H1 (cell line): ENCODE measurements around the gene IRGC. TPM values are rescaled to one million over a fixed set of nuclear protein-coding genes. Genes with fewer than 3 reads are reported as not detected.

ENCODE experiments used
- CTCF ChIA-PET: fragments of 300-600 bp; sonication (Branson Sonifier 250); formaldehyde crosslinking; loops from one replicate; lab custom pipeline; 2021; ENCODE audit not compliant: partially characterized antibody; lab: Charles Lee
- POLR2A ChIA-PET: fragments of 300-600 bp; sonication (Branson Sonifier 250); formaldehyde crosslinking; loops from one replicate; lab custom pipeline; 2021; ENCODE audit warnings: inconsistent platforms; ENCODE audit not compliant: partially characterized antibody; lab: Charles Lee
- DNase-seq, 2 experiments: peaks; one replicate each; pipeline versions ENCODE4 v3.0.0 to v3.0.0-alpha.2; 2010 to 2022; ENCODE audit warnings: low spot score in 2 of 2, low read depth in 1 of 2, mixed read lengths in 1 of 2
- FAIRE-seq: peaks from 2 replicates; lab custom pipeline; 2011; peaks lifted over from hg19 to GRCh38; lab: Jason Lieb, UNC
- H2AFZ ChIP-seq: 2 replicates; pipeline ENCODE4 v1.8.1; 2012; ENCODE audit warnings: low read length, inconsistent platforms
- H2AK5ac ChIP-seq: 2 replicates; pipeline ENCODE4 v1.6.1; 2013; ENCODE audit warnings: low read depth, low read length
- H2BK120ac ChIP-seq: replicated peaks from 2 replicates; pipeline ENCODE3; 2013; ENCODE audit warnings: low read depth, low read length, inconsistent platforms
- H2BK12ac ChIP-seq: 2 replicates; pipeline ENCODE4 v1.6.1; 2013; ENCODE audit warnings: low read depth, low read length
- H2BK15ac ChIP-seq: 2 replicates; pipeline ENCODE4 v1.6.1; 2013; ENCODE audit warnings: low read length
- H2BK20ac ChIP-seq: 2 replicates; pipeline ENCODE4 v1.6.1; 2013; ENCODE audit warnings: low read length
- H2BK5ac ChIP-seq: 2 replicates; pipeline ENCODE4 v1.6.1; 2013; ENCODE audit warnings: low read depth, low read length
- H3K14ac ChIP-seq: 2 replicates; pipeline ENCODE4 v1.6.1; 2013; ENCODE audit warnings: inconsistent platforms; ENCODE audit not compliant: insufficient read length
- H3K18ac ChIP-seq: 2 replicates; pipeline ENCODE4 v1.6.1; 2013; ENCODE audit warnings: low read length; ENCODE audit errors: extremely low read depth
- H3K23ac ChIP-seq: 2 replicates; pipeline ENCODE4 v1.6.1; 2013; ENCODE audit warnings: inconsistent platforms; ENCODE audit not compliant: insufficient read length
- H3K23me2 ChIP-seq: 2 replicates; pipeline ENCODE4 v1.6.1; 2013; ENCODE audit warnings: low read depth, low read length
- H3K27ac ChIP-seq: 2 replicates; pipeline ENCODE4 v1.6.1; 2011; ENCODE audit warnings: low read depth, low read length, inconsistent platforms
- H3K27me3 ChIP-seq, 4 experiments: replicated peaks in 1 of 4; 1 replicate in 1 of 4; 2 replicates in 3 of 4; pipeline versions ENCODE4 v1.6.1 to v1.8.1; 2011 to 2013; ENCODE audit warnings: low read length in 3 of 4, mild to moderate bottlenecking in 3 of 4, inconsistent platforms in 2 of 4, mixed read lengths in 2 of 4, moderate library complexity in 1 of 4; ENCODE audit not compliant: control insufficient read depth in 3 of 4, insufficient read depth in 3 of 4; ENCODE audit errors: extremely low read depth in 1 of 4
- H3K36me3 ChIP-seq, 4 experiments: 2 replicates each; pipeline versions ENCODE4 v1.6.1 to v1.8.1; 2011 to 2013; ENCODE audit warnings: mild to moderate bottlenecking in 4 of 4, low read length in 3 of 4, moderate library complexity in 2 of 4, control low read depth in 1 of 4, inconsistent platforms in 1 of 4; ENCODE audit not compliant: insufficient read depth in 4 of 4, control insufficient read depth in 2 of 4
- H3K4ac ChIP-seq: replicated peaks from 2 replicates; pipeline ENCODE3; 2013; ENCODE audit warnings: low read length, low read depth, mixed read lengths, inconsistent platforms; ENCODE audit not compliant: insufficient read length
- H3K4me1 ChIP-seq, 4 experiments: replicated peaks in 1 of 4; 1 replicate in 1 of 4; 2 replicates in 3 of 4; pipeline versions ENCODE4 v1.6.1 to v1.8.1; 2011 to 2013; ENCODE audit warnings: low read length in 3 of 4, inconsistent platforms in 2 of 4, mixed read lengths in 1 of 4; ENCODE audit not compliant: insufficient read depth in 4 of 4, control insufficient read depth in 3 of 4
- H3K4me2 ChIP-seq, 2 experiments: 2 replicates each; pipeline versions ENCODE4 v1.6.1 to v1.8.1; 2011 to 2013; ENCODE audit warnings: low read depth in 2 of 2, low read length in 2 of 2, control low read depth in 1 of 2, inconsistent platforms in 1 of 2, mild to moderate bottlenecking in 1 of 2; ENCODE audit not compliant: insufficient read depth in 1 of 2
- H3K4me3 ChIP-seq, 4 experiments: fragments of 200-600, 300-600 bp in 1 of 4; sonication (generic), shearing (Covaris generic), sonication (Bioruptor Twin) in 1 of 4; 2 replicates each; pipeline versions ENCODE4 v1.5.1 to v1.8.1; 2011 to 2016; ENCODE audit warnings: low read length in 4 of 4, low read depth in 3 of 4, control low read depth in 2 of 4, inconsistent platforms in 2 of 4, mild to moderate bottlenecking in 2 of 4, mixed read lengths in 1 of 4, moderate library complexity in 1 of 4; ENCODE audit not compliant: insufficient read depth in 2 of 4; ENCODE audit errors: extremely low read depth in 1 of 4
- H3K56ac ChIP-seq: replicated peaks from 2 replicates; pipeline ENCODE3; 2013; ENCODE audit warnings: low read depth, mild to moderate bottlenecking, mixed read lengths, low read length, inconsistent platforms; ENCODE audit not compliant: insufficient read length
- H3K79me1 ChIP-seq: 2 replicates; pipeline ENCODE4 v1.6.1; 2013; ENCODE audit warnings: low read depth, low read length, control low read depth
- H3K79me2 ChIP-seq, 2 experiments: 2 replicates each; pipeline versions ENCODE4 v1.6.1 to v1.8.1; 2012 to 2013; ENCODE audit warnings: low read length in 2 of 2, mild to moderate bottlenecking in 2 of 2, inconsistent platforms in 1 of 2; ENCODE audit not compliant: insufficient read depth in 2 of 2, control insufficient read depth in 1 of 2
- H3K9ac ChIP-seq, 4 experiments: replicated peaks in 1 of 4; 1 replicate in 1 of 4; 2 replicates in 3 of 4; pipeline versions ENCODE4 v1.6.1 to v1.8.1; 2011 to 2013; ENCODE audit warnings: low read depth in 3 of 4, low read length in 3 of 4, control low read depth in 2 of 4, mild to moderate bottlenecking in 2 of 4, moderate library complexity in 2 of 4, inconsistent platforms in 1 of 4; ENCODE audit errors: extremely low read depth in 1 of 4
- H3K9me3 ChIP-seq, 2 experiments: 2 replicates each; pipeline versions ENCODE4 v1.6.1 to v1.8.1; 2012 to 2013; ENCODE audit warnings: mild to moderate bottlenecking in 2 of 2, moderate library complexity in 2 of 2, control low read depth in 1 of 2, inconsistent platforms in 1 of 2, low read depth in 1 of 2, low read length in 1 of 2, mixed read lengths in 1 of 2; ENCODE audit not compliant: insufficient read depth in 2 of 2
- H4K20me1 ChIP-seq, 2 experiments: replicated peaks in 1 of 2; 2 replicates each; pipeline versions ENCODE3 to v1.8.1; 2011 to 2013; ENCODE audit warnings: inconsistent platforms in 2 of 2, low read length in 2 of 2, mild to moderate bottlenecking in 1 of 2; ENCODE audit not compliant: insufficient read depth in 2 of 2, control insufficient read depth in 1 of 2
- H4K5ac ChIP-seq: 2 replicates; pipeline ENCODE4 v1.6.1; 2013; ENCODE audit warnings: low read length, low read depth, mixed read lengths, inconsistent platforms; ENCODE audit not compliant: insufficient read length
- H4K8ac ChIP-seq: 2 replicates; pipeline ENCODE4 v1.8.0; 2013; ENCODE audit warnings: mild to moderate bottlenecking, moderate library complexity, low read length, inconsistent platforms; ENCODE audit not compliant: insufficient read depth; ENCODE audit errors: extremely low read depth
- H4K91ac ChIP-seq: replicated peaks from 2 replicates; pipeline ENCODE3; 2013; ENCODE audit warnings: low read length, mixed read lengths, inconsistent platforms; ENCODE audit not compliant: insufficient read length
- BCL11A ChIP-seq, 2 experiments: IDR thresholded peaks; one replicate each; pipeline ENCODE4 v1.6.1; 2011; ENCODE audit warnings: low read depth in 2 of 2, low read length in 2 of 2, mild to moderate bottlenecking in 2 of 2
- CEBPB ChIP-seq: IDR thresholded peaks from 2 replicates; pipeline ENCODE4 v1.6.1; 2012; ENCODE audit warnings: low read depth, low read length
- CTBP2 ChIP-seq: IDR thresholded peaks from 2 replicates; pipeline ENCODE4 v1.7.0; 2011; ENCODE audit warnings: borderline replicate concordance, mild to moderate bottlenecking, moderate library complexity, mixed read lengths, low read length; ENCODE audit not compliant: insufficient read depth, insufficient read length
- GTF2F1 ChIP-seq: IDR thresholded peaks from 2 replicates; pipeline ENCODE4 v1.6.1; 2012; ENCODE audit warnings: low read depth, low read length, improper control_type of control experiment, borderline replicate concordance
- POLR2AphosphoS5 ChIP-seq: IDR thresholded peaks from 2 replicates; pipeline ENCODE4 v1.6.1; 2011; ENCODE audit warnings: low read depth, low read length
- SP1 ChIP-seq: IDR thresholded peaks from 2 replicates; pipeline ENCODE4 v1.6.1; 2011; ENCODE audit warnings: low read depth, low read length
- SP2 ChIP-seq: IDR thresholded peaks from 2 replicates; pipeline ENCODE4 v1.6.1; 2012; ENCODE audit warnings: mild to moderate bottlenecking, low read length, inconsistent platforms
- SP4 ChIP-seq: IDR thresholded peaks from 2 replicates; pipeline ENCODE4 v1.6.1; 2012; ENCODE audit warnings: low read length, inconsistent platforms
- SRF ChIP-seq: IDR thresholded peaks from 2 replicates; pipeline ENCODE4 v1.6.1; 2011; ENCODE audit warnings: mild to moderate bottlenecking, low read depth, low read length, moderate library complexity
- WGBS, 2 experiments: shearing (Covaris generic) in 1 of 2; methylation state at CpG; one replicate each; pipeline versions ENCODE4 v1.1.6 to v1.1.7; 2013 to 2015; ENCODE audit warnings: low lambda C conversion rate in 2 of 2, mixed read lengths in 2 of 2, inconsistent platforms in 1 of 2, low coverage in 1 of 2, missing lambda C conversion rate in 1 of 2; ENCODE audit not compliant: insufficient replicate concordance in 2 of 2, insufficient coverage in 1 of 2, insufficient read length in 1 of 2; ENCODE audit errors: extremely low coverage in 1 of 2, missing lambda C conversion rate in 1 of 2; 5-methylcytosine and 5-hydroxymethylcytosine counted together
- polyA plus RNA-seq, 7 experiments: library from polyadenylated mRNA; depleted of rRNA in 3 of 7; stranded (reverse) in 5 of 7; unstranded in 2 of 7; fragments of >200 nt in 5 of 7; fragments of 200-250 nt in 2 of 7; gene quantifications; 1 replicate in 5 of 7; 2 replicates in 1 of 7; 4 replicates in 1 of 7; pipeline versions ENCODE4 v1.2.1 to v1.2.3, GENCODE V29; 2011 to 2013; ENCODE audit warnings: missing spikeins in 2 of 7, mixed read lengths in 2 of 7
- total RNA-seq: library from RNA; stranded (reverse); fragmentation: NEBNext Ultra II Directional; extraction: Animal tissue kit (Norgen Biotek cat#: 25700); gene quantifications from 2 replicates; pipeline ENCODE4 v1.2.1, GENCODE V29; 2021

The IRGC gene
- total and polyA plus RNA-seq, 2 of the 8 experiments (the other 6 are each of a cell fraction or from before 2014, with no cell fraction given) = not detected

DNA sequence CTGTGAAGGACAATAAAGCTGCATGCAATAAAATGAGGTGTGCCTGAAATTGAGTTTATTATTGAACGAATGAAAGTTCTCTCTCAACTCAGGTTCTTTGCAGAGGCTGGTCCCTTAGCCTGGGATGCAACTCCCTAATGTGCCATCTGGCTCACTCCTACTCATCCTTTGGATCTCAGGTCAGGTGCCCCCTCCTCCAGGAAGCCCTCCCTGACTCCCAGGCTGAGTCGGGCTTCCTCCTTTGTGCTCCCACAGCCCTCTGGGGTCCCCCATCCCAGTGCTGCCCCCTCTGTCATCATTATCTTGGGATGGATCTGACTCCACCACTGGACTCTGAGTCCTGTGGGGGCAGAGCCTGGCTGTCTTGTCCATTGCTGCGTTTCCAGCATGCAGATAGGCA lies 2.7 kb upstream of the IRGC start:
- Histone ChIP-seq H3K14ac (no peak overlapping the region), H2BK12ac (0 out of 2 replicates have a peak overlapping the region, but pooled peaks have one; percentile 17), H3K4me2 (no peak overlapping the region), H3K9ac (no peak overlapping the region), H3K79me2 (no peaks in the 10 kb centered on the region), H4K5ac (no peak overlapping the region), H3K27me3 (no peaks in the 10 kb centered on the region), H2BK20ac (no peak overlapping the region), H4K8ac (no peak overlapping the region), H3K36me3 (no peaks in the 10 kb centered on the region), H3K18ac (no peak overlapping the region), H4K91ac (no peak overlapping the region), H2AK5ac (no peak overlapping the region), H3K23me2 (no peaks in the 10 kb centered on the region), H3K79me1 (no peaks in the 10 kb centered on the region), H3K4ac (no peak overlapping the region), H3K9me3 (peaks cover 5 to 7% of the 10 kb centered on the region in 2 experiments; a peak in 3 of 4 replicates), H3K4me1 (no peaks in the 10 kb centered on the region), H2BK120ac (no peak overlapping the region), H3K56ac (no peak overlapping the region), H2BK5ac (no peak overlapping the region), H3K23ac (no peak overlapping the region), H2AFZ (no peak overlapping the region), H3K27ac (no peak overlapping the region), H3K4me3 (no peak overlapping the region), H4K20me1 (no peaks in the 10 kb centered on the region), H2BK15ac (no peak overlapping the region)
- POLR2A ChIA-PET = no interaction called here
- FAIRE-seq (no peak), DNase-seq (no peak)
- CTCF ChIA-PET = interaction anchor here (0.6 kb wide), 1 partner anchor 12 kb away, joined by 3 read pairs; no protein-coding TSS in a partner anchor
- TF ChIP-seq SP1 (no peak), GTF2F1 (no peak), POLR2AphosphoS5 (no peak), SP2 (no peak), BCL11A (IDR thresholded peaks at IDR 0.05; ENCODE audit: low read depth in 2 of 2, low read length in 2 of 2) (no peak), SP4 (no peak), CTBP2 (no peak), SRF (no peak), CEBPB (no peak)
- WGBS, 2 experiments = 78% methylated on average over 3 of the region's 3 CpGs; no CpG with 5 or more reads in 1 of the 2 experiments
